IMR-90 (cell line): Measurements from ENCODE around the gene PCGF5.

Source experiments
- POLR2A ChIP-seq: IDR thresholded peaks from 2 replicates; pipeline ENCODE4 v1.6.1; 2012; ENCODE audit warnings: mild to moderate bottlenecking, low read depth, low read length
- TF ChIP-seq, protein P1 (sequence below): conservative IDR thresholded peaks from 2 replicates; pipeline ENCODE4 v1.5.1; 2012; ENCODE audit warnings: mild to moderate bottlenecking, low read depth, low read length, improper control_type of control experiment

DNA sequence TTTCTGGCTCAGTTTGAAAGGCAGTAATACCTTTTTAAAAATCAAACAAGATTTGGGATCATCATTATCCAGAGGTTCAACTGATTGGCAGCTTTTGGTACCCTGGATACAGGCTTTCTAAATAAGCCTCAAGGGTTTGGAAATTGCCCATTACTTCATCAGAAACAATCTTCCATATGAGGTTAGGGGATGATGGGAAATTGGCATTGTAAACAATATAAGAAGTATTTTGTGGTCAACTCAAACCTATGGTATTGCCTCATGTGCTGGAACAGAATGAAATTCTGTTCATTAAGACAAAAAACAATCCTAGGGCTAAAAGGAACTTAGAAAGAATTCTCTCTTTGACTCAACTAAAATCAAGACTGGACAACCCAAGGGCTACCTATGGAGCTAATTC lies 97.1 kb downstream of the PCGF5 start:
- TF ChIP-seq, protein P1, sequence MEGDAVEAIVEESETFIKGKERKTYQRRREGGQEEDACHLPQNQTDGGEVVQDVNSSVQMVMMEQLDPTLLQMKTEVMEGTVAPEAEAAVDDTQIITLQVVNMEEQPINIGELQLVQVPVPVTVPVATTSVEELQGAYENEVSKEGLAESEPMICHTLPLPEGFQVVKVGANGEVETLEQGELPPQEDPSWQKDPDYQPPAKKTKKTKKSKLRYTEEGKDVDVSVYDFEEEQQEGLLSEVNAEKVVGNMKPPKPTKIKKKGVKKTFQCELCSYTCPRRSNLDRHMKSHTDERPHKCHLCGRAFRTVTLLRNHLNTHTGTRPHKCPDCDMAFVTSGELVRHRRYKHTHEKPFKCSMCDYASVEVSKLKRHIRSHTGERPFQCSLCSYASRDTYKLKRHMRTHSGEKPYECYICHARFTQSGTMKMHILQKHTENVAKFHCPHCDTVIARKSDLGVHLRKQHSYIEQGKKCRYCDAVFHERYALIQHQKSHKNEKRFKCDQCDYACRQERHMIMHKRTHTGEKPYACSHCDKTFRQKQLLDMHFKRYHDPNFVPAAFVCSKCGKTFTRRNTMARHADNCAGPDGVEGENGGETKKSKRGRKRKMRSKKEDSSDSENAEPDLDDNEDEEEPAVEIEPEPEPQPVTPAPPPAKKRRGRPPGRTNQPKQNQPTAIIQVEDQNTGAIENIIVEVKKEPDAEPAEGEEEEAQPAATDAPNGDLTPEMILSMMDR: no peak
- no peak for TF ChIP-seq POLR2A
